ENCODE results near the gene ORMDL3.

- no peak for TF ChIP-seq CTCF (IDR thresholded peaks at IDR 0.05)
- no peak for TF ChIP-seq POLR2AphosphoS5 (IDR thresholded peaks at IDR 0.05; ENCODE audit: low read depth, low read length)
- no peak for TF ChIP-seq REST (IDR thresholded peaks at IDR 0.05; ENCODE audit: insufficient read depth in 1 of 2, low read depth in 2 of 2, low read length in 1 of 2)
- TF ChIP-seq SIN3A (IDR thresholded peaks at IDR 0.05; ENCODE audit: borderline replicate concordance, insufficient read depth, low read depth, low read length): no peak
Observed at GRCh38 chr17:39898088-39898487, 29.3 kb downstream of the ORMDL3 start.
